HepG2 (cell line): ENCODE results near the gene XPO1. TPM values are rescaled to one million over a fixed set of nuclear protein-coding genes. Genes with fewer than 3 reads are reported as not detected.

Source experiments
- E2F1 ChIP-seq: sonication (generic); formaldehyde crosslinking; IDR thresholded peaks from 2 replicates; pipeline ENCODE4 v1.5.0; 2020; ENCODE audit warnings: missing genetic modification reagents
- ELK4 ChIP-seq: sonication (generic); formaldehyde crosslinking; IDR thresholded peaks from 2 replicates; pipeline ENCODE4 v1.9.0; 2021; ENCODE audit warnings: missing genetic modification reagents, borderline replicate concordance
- HNF4A ChIP-seq: sonication (generic); formaldehyde crosslinking; IDR thresholded peaks from 2 replicates; pipeline ENCODE4 v1.4.0; 2020; ENCODE audit warnings: missing genetic modification reagents
- IKZF4 ChIP-seq: sonication (generic); formaldehyde crosslinking; IDR thresholded peaks from 2 replicates; pipeline ENCODE4 v1.5.1; 2020; ENCODE audit warnings: borderline replicate concordance, mild to moderate bottlenecking, low read depth, missing genetic modification reagents; ENCODE audit errors: not compliant biosample characterization
- MTF2 ChIP-seq: sonication (generic); formaldehyde crosslinking; IDR thresholded peaks from 2 replicates; pipeline ENCODE4 v1.5.0; 2020; ENCODE audit warnings: missing genetic modification reagents, borderline replicate concordance
- PAXIP1 ChIP-seq: sonication (generic); formaldehyde crosslinking; conservative IDR thresholded peaks from 2 replicates; pipeline ENCODE4 v1.4.0; 2020; ENCODE audit warnings: mild to moderate bottlenecking, missing genetic modification reagents, moderate library complexity
- REXO4 ChIP-seq: sonication (generic); formaldehyde crosslinking; IDR thresholded peaks from 2 replicates; pipeline ENCODE4 v1.8.0; 2022; ENCODE audit warnings: missing genetic modification reagents, mild to moderate bottlenecking, borderline replicate concordance
- SAP130 ChIP-seq: IDR thresholded peaks from 2 replicates; pipeline ENCODE4 v1.6.1; 2016; ENCODE audit warnings: low read depth
- TAF15 ChIP-seq: fragments of 200-400 bp; formaldehyde crosslinking; IDR thresholded peaks from one replicate; pipeline ENCODE4 v1.6.1; 2018; ENCODE audit warnings: mild to moderate bottlenecking, low read depth, low read length; ENCODE audit not compliant: poor library complexity, severe bottlenecking
- TARDBP ChIP-seq: sonication (generic); formaldehyde crosslinking; IDR thresholded peaks from 2 replicates; pipeline ENCODE4 v1.8.0; 2022; ENCODE audit warnings: mild to moderate bottlenecking, missing genetic modification reagents
- THAP9 ChIP-seq: sonication (generic); formaldehyde crosslinking; IDR thresholded peaks from 2 replicates; pipeline ENCODE4; 2020; ENCODE audit warnings: missing genetic modification reagents, mild to moderate bottlenecking, borderline replicate concordance
- ZBTB26 ChIP-seq: IDR thresholded peaks from 2 replicates; pipeline ENCODE4 v1.6.1; 2016; ENCODE audit warnings: missing compliant biosample characterization, missing genetic modification reagents, borderline replicate concordance
- ZFP82 ChIP-seq: sonication (generic); formaldehyde crosslinking; IDR thresholded peaks from 2 replicates; pipeline ENCODE4 v1.5.1; 2020; ENCODE audit warnings: mild to moderate bottlenecking, missing genetic modification reagents, borderline replicate concordance
- ZFP91 ChIP-seq: sonication (generic); formaldehyde crosslinking; IDR thresholded peaks from 2 replicates; pipeline ENCODE4 v1.9.0; 2022; ENCODE audit warnings: missing genetic modification reagents, mild to moderate bottlenecking, borderline replicate concordance
- ZNF251 ChIP-seq: sonication (generic); formaldehyde crosslinking; IDR thresholded peaks from 2 replicates; pipeline ENCODE4 v1.9.0; 2021; ENCODE audit warnings: mild to moderate bottlenecking, missing genetic modification reagents
- ZNF713 ChIP-seq: sonication (generic); formaldehyde crosslinking; IDR thresholded peaks from 2 replicates; pipeline ENCODE4 v1.4.0; 2020; ENCODE audit warnings: mild to moderate bottlenecking, missing genetic modification reagents
- polyA plus RNA-seq, 8 experiments: library from polyadenylated mRNA; depleted of rRNA in 3 of 8; stranded (reverse) in 7 of 8; unstranded in 1 of 8; fragments of >200 nt; fragmentation: Illumina TruSeq in 4 of 8; extraction: Trizol in 4 of 8; gene quantifications; 2 replicates each; pipeline versions ENCODE4 v1.2.1 to v1.2.3, GENCODE V29; 2011 to 2016; ENCODE audit warnings: low read depth in 4 of 8, missing spikeins in 1 of 8, mixed read lengths in 1 of 8; ENCODE audit not compliant: insufficient read depth in 1 of 8
- total RNA-seq, 5 experiments: library from RNA; depleted of rRNA; stranded (reverse); fragments of >200 nt; fragmentation: Illumina TruSeq; extraction: Trizol; gene quantifications; 2 replicates each; pipeline ENCODE4 v1.2.3, GENCODE V29; 2016; ENCODE audit warnings: low read depth in 1 of 5

The XPO1 gene
- total and polyA plus RNA-seq, 2 of the 13 experiments (the other 11 are each of a cell fraction or from before 2014, with no cell fraction given) = 67.4 to 212 TPM

GRCh38 chr2:61456070-61456745, 81.9 kb downstream of the XPO1 start (continued):
- peak; percentile 19; the same call in 1 of the 2 replicates for TF ChIP-seq PAXIP1 (CRISPR knock-in tag)
- TF ChIP-seq ZFP91 (CRISPR knock-in tag) = no peak
- peak; percentile 51; the same call in 1 of the 2 replicates for TF ChIP-seq ZBTB26
- no peak for TF ChIP-seq THAP9
- no peak for TF ChIP-seq REXO4 (CRISPR knock-in tag)
- no peak for TF ChIP-seq ZNF251 (CRISPR knock-in tag)
- TF ChIP-seq SAP130 (CRISPR knock-in tag) = 0 out of 2 replicates have a peak, but pooled peaks have one; percentile 23
- no peak for TF ChIP-seq E2F1 (CRISPR knock-in tag)
- TF ChIP-seq ELK4 = no peak
- peak; percentile 14; the same call in 1 of the 2 replicates for TF ChIP-seq HNF4A (CRISPR knock-in tag)
- TF ChIP-seq ZFP82 (CRISPR knock-in tag) = no peak
- TF ChIP-seq MTF2 = no peak
- TF ChIP-seq TARDBP = no peak
- no peak for TF ChIP-seq IKZF4 (CRISPR knock-in tag)
- no peak for TF ChIP-seq TAF15
- no peak for TF ChIP-seq ZNF713 (CRISPR knock-in tag)
